CD4-positive, alpha-beta T cell treated with Interleukin-1 beta for 1 hour (primary cell): ENCODE data around the gene GDNF.

Experiments used
- DNase-seq, 2 donors: peaks; one replicate each; pipeline ENCODE4 v3.0.0-alpha.2; 2020 to 2022

The GDNF gene

DNA sequence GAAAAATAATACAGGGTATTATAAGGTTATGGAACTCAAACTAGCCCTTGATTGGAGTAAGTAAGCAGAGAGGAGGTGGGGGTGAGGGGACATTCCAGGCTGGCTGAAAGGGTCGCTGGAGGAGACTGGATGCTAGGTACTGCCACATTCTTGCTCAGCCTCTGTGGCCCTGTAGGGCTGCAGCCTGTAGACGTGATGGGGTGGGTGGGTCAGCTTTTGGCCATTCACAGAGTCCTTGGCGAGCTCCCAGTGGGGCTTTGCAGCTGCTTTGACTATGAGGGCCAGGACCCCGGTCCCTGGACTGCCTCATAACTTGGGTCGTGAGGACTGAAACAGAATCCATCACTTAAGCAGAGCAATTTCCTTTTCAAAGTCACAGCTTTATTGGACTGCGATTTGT lies 4.2 kb upstream of the GDNF start:
- no peak for DNase-seq

GRCh38 chr5:37842048-37842447 lies 2.2 kb upstream of the GDNF start:
- DNase-seq: no peak

DNA sequence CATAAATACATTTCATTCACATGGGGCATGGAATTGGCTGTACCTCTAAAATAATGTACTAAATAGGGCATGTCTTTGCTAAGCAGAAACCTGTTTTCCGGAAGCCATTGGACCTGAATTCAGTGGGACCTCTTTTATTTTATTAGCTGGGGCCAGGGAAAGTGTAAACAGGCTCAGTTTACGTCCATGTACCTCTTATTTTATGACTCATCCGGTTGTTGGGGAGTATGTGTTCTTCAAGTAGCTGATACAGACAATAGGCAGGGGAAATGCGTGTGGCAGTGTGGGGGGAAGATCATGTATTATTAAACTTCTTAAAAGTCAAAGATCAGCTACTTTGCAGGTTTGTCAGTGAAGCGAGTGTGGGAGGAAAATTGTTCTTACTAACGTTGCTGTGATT lies 1.4 kb upstream of the GDNF start:
- no peak for DNase-seq

DNA sequence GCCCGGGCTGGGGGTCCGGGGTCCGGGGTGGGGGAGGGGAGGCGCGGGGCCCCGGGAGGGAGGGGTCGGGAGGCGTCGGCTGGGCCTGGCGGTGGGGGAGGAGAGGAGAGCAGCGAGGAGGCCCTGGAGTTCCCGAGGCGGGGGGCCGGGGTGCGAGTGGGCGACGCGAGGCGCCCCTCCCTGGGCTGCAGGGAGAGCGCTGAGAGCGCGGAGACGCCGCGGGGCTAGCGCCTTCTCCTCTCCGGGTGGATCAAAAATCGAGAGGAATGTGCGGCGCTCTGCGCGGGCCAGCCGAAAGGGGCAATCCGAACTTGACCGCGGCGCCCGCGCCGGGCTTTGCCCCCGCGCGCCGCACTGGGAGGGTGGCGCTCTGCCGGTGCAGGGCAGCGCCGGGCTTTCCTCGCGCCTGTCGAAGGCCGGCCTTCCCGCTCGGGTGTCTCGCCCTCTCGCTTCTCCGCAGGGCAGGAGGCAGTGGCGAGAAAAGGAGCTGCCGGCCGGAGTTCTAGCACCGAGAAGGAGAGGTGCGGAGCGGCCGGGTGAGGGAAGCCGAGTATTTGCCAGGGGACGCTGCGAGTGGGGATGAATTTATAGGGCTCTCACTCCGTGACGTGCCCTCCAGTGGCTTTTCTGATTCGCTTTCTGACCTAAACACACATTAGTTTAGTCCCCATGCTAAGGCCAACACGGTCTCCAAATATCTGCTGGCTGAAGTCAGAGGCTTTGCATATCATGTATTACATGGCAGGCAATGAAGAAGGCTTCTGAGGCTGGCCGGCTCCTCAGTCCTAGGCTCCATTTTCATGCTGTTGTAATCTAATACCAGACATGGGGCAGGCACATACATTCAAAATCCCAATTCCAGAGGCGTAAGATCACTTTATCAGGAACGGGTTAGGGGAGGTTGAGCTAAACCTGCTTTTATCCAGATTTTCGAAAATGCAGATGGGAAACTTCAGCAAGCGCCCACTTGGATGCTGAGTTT lies 503 bp upstream of the GDNF start:
- no peak for DNase-seq

DNA sequence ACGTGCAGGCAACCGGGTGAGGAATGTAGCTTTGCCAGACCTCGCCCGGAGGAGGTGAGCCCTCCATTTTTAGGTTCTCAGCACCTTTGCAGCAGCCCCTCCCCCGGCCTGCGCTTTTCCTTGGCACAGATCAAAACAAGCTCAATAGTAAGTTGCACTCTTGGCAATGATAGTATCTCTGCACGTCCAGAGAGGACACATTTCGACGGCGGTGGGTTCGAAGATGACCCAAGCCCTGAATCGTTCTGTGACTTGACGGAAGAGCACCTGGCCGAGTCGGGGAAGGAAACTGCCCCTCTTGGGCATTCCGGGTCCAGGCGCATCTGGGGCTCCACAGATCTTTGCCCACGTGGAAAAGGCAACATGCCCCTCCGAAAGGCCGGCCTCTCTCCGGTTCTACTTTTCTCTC lies 904 bp downstream of the GDNF start:
- no peak for DNase-seq

- no peak for DNase-seq
Observed at GRCh38 chr5:37838152-37838932, 1.5 kb downstream of the GDNF start.

- DNase-seq: peak; percentile 7 to 12
Observed at GRCh38 chr5:37837414-37838032, 2.3 kb downstream of the GDNF start.

DNA sequence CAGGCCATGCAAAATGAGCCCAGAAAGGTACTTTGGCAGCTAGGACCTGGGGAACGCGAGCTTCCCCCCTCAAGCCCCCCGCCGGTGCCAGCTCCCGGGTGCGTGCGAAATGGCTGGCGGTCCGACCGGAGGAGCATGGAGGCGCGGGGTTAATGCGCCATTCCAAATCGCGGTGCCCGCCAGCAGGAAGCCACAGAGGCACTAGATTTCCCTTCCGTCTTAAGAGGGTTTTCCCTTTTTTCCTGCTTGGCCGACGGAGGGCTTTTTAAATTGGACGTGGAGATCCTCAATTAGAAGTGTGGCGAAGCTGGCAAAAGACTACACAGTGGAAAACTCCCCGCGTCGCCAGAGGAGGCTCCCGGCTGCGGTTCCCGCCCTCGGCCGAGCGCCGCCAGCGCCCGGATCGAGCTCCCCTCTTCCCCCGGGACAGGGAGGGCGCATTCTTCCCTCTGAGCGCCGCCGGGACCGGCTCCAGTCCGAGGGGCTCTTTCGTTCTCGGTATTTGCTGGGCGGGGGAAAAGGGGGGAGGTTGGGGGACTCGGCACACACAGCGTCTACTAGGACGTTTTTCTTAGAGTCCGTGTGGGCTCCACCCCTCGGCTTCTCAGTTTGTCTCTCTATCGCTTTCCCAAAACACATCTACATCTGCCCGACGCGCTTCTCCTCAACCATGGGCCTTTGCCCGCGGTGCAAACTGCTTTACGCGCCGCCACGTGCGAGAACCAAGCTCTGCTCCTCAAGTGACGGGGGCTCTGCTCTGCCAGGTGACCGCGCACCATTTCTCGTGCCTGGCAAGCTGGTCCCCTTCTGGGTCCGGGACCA lies 3.0 kb downstream of the GDNF start:
- no peak for DNase-seq

- DNase-seq: no peak
Observed at GRCh38 chr5:37836235-37836591, 3.6 kb downstream of the GDNF start.

DNA sequence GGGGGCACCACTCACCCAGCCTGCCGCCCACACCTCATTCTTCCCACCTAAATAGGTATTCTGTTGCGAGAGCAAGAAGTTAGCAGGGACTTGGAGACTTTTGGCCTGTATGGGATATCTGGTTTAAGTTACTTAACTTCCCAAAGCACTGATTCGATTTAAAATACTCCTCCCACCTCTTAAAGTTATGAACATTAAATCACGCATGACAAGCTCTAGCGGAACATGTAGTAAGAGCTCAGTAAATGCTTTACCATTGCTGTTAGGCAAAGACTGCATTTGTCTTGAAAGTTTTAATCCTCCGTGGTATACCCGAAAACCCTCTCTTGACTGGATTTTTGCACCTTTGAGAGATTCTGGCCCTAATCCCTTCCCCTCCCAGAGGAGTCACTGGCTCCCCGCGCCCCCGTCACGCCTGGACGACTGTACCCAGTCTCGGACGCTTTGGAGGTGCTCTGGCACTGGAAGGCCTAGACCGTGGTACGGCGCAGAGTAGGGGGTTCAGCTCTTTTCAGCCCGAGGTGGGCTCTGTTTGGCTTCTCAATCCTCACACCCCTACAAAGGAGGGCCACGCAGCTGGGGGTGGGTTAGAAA lies 4.4 kb downstream of the GDNF start:
- no peak for DNase-seq

DNA sequence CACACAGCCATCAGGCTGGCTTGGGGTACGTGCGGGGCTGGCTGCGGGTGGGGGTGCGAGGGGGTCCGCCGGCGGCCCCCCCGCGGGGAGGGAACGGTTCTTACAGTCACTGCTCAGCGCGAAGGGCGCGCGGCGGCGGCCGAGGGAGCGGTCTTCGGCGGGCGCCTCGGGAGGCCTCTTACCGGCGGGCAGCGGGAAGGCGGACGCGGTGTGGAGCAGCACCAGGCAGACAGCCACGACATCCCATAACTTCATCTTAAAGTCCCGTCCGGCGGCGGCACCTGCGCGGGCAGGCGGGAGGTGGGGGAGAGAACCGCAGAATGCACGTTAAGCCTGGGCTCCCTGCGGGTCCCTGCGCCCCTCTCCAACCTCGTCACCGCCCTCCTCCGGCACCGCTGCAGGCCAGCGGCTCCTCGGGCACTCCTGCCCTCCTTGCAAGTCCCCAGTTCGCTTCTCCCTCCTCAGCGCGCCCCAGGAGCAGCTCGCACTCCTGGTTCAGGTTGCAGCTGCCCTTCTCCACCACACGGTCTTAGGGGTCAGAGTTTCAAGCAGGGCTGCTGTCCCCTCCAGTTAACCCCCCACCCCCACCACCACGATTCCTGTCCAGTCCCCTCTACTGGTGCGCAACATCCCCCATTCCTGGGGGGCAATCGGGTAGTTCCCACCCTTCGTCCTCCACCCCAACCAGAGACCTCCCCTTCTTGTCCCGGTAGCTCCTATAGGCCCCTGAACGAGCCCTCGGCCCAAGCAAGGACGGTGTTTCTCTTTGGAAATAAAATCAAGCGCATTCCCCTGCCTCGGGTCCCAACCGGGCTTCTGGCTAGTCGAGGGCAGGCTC lies 5.1 kb downstream of the GDNF start:
- no peak for DNase-seq

DNA sequence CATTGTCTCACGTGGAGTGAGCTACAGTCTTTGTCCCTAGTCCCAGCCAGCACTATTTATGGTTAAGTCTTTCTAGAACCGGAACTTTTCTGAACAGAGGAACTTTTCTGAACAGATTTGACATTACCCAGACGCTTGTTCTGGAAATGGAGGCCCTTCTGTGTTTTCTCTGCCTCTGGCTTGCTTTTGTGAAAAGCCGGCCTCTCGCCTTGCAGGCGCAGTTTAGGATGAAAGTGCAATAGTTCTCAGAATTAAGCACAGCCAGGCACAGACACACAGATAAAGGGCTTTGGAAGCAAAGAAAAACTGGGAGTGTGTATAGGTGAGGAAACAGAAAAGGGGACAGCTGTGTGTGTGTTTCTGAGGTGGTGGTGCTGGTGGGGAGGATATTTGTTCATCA lies 5.9 kb downstream of the GDNF start:
- DNase-seq: no peak

GRCh38 chr5:37831821-37832534 lies 7.9 kb downstream of the GDNF start:
- DNase-seq: no peak

- DNase-seq: no peak
Observed at GRCh38 chr5:37830348-37830747, 9.5 kb downstream of the GDNF start.

DNA sequence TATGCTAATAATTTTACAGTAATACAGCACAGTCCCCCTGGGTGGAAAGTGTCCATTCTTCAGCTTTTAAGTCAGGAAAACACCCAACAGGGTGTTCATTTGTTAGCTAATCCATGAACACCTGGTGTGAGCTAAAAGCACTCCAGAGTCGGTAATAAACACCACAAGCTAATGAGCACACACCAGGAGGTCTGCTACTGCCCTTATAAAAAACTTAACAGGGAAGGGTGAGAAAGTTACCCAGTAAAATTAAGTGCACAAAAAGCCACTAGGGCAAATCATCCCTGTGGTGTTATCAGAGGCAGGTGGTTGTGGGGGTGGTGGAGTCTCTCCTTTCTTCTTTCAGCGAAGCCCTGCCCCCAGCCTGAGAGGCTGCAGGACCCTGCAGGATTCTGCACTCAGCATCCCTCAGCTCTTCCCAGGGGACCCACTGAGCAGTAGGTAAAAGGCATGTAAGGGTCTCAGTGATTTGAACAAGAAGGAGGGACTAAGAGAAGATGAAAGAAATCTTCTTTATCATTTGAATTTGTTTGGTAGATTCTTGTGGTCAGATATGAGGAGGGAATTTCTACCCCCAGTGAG lies 14.4 kb downstream of the GDNF start:
- no peak for DNase-seq

GRCh38 chr5:37823433-37824152 lies 16.2 kb downstream of the GDNF start:
- DNase-seq: no peak

- no peak for DNase-seq
Observed at GRCh38 chr5:37816883-37817282, 23.0 kb downstream of the GDNF start.

GRCh38 chr5:37816331-37816730 lies 23.5 kb downstream of the GDNF start:
- no peak for DNase-seq

DNA sequence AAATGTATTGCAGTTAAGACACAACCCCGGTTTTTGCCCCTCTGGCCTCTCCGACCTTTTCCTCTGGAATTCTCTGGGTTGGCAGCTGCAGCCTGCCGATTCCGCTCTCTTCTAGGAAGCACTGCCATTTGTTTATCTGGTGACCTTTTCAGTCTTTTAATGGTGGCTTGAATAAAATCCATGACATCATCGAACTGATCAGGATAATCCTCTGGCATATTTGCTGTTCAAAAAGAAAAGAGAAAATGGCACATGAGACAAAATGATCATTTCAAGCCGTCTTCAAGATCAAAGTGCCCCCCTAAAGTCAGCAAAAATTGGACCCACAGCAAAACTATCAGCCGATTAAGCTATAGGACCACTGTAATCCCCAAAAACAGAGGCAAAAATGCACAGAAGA lies 23.9 kb downstream of the GDNF start:
- no peak for DNase-seq

DNA sequence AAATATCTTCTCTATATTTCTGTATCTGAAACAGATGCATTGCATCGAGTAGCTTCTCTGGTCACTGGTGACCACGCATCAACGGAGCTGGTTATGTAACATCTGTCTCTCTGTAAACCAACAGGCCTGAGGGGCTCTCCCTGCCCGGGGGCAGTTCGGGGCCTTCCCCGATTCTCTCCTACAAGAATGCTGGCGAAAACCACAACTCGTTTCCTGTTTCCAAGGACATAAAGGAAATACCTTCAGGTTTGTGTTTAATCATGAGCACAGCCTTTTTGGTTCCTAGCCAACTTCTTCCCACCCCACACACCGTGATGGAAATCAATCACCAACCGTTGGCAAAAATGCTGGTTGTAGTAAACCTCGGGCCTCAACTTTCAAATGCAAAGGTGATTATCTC lies 25.1 kb downstream of the GDNF start:
- DNase-seq: no peak
